HL-60/S4 treated with phorbol 12-myristate 13-acetate at 8.2 ng/mL for 4 days and 3 days (cell line): ENCODE measurements around the gene TMEM8B.

Source experiments
- in situ Hi-C: fragments of 300-500 bp; cut with MboI; formaldehyde crosslinking; loops from 2 replicates; pipeline ENCODE4 v1.15.0; 2022; ENCODE audit warnings: low sequenced_read_pairs

Gene TMEM8B, protein sequence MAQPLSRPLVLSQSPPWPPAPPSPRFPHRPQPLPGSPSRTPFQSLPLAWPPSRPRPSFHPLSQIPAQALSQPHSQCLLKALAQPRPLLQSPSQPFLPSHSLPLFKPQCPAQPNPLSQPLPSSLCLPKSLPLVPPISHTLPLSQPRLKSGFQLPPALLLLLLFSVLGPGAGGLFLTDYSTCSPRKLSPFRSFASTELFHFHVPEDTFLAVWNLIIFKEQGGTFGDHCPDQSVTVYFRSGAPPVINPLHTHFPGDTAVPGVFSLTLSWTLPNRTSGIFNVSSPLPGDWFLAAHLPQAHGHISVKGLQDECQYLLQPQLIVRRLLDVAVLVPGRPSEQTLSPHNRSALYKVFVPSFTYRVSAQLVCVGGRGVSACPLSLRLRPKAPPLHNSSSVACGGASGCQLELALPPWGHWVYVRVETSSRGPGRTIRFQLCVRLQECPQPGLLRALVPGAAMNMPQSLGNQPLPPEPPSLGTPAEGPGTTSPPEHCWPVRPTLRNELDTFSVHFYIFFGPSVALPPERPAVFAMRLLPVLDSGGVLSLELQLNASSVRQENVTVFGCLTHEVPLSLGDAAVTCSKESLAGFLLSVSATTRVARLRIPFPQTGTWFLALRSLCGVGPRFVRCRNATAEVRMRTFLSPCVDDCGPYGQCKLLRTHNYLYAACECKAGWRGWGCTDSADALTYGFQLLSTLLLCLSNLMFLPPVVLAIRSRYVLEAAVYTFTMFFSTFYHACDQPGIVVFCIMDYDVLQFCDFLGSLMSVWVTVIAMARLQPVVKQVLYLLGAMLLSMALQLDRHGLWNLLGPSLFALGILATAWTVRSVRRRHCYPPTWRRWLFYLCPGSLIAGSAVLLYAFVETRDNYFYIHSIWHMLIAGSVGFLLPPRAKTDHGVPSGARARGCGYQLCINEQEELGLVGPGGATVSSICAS

DNA sequence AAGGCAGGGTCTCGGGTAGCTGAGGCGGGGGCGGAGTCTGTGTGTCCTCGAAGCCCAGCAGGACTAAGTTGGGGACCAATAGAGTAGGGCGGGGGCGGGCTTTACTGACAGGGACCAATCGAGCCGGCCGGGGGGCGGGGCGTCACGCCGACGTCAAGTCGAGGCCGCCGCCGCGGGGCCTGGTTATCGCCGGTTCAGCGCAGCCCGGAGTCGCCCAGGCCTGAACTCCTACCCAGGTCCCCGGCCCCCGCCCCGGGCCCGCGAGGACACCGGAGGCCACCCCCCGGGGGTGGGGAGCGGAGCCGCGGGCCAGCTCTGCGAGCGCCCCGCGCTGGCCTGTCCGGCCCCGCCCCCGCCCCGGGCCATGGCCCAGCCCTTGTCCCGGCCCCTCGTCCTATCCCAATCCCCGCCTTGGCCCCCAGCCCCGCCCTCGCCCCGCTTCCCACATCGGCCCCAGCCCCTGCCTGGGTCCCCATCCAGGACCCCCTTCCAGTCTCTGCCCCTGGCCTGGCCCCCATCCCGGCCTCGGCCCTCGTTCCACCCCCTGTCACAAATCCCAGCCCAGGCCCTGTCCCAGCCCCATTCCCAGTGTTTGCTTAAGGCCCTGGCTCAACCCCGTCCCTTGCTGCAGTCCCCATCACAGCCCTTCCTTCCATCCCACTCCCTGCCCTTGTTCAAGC is at the start of gene TMEM8B:
Gene TMEM8B, plus strand, starts transcription at position 145 of the 680 bp plus-strand sequence. Its CDS starts 220 bp downstream, at position 365.
- in situ Hi-C loops: no loop called here

GRCh38 chr9:35781066-35781465 is 48.0 kb upstream of the TMEM8B start:
- in situ Hi-C loops: loop anchor here (10.0 to 25.0 kb wide), 2 partner anchors 56 to 106 kb away; no protein-coding TSS in a partner anchor

DNA sequence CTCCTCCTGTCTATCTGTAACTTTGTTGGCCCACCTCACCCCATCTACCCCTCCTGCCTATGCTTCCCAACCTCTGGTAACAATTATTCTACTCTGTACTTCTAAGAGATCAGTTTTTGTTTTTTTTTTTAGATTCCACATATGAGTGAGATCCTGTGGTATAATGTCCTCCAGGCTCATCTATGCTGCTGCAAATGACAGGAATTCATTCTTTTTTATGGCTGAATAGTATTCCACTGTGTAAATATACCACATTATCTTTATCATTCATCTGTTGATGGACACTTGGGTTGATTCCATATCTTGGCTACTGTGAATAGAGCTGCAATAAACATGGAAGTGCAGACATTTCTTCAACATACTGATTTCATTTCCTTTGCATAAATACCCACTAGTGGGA is 45.6 kb upstream of the TMEM8B start:
- in situ Hi-C loops: loop anchor here (10.0 to 25.0 kb wide), 2 partner anchors 59 to 104 kb away; no protein-coding TSS in a partner anchor

GRCh38 chr9:35789541-35789940 is 39.5 kb upstream of the TMEM8B start:
- in situ Hi-C loops: loop anchor here (10.0 to 25.0 kb wide), 2 partner anchors 65 to 98 kb away; no protein-coding TSS in a partner anchor

DNA sequence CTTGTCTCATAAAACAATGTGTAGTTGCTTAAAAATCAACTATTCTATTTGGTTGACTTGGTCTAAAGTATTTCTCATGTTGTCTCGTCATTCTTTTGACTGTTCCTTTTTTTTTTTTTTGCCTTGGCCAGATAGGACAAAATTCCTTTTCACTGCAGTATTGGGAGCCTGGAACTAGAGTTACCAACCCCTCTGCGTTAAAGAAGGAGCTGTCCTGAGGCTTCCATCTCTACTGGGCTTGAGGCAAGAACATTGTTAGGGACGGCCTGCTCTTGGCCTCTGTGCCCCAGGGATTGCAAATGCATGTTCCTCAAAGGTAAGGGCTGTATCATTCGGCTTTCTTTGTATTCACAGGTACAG is 39.0 kb upstream of the TMEM8B start:
- in situ Hi-C loops: loop anchor here (25.0 kb wide), 1 partner anchor 97 kb away; no protein-coding TSS in a partner anchor

DNA sequence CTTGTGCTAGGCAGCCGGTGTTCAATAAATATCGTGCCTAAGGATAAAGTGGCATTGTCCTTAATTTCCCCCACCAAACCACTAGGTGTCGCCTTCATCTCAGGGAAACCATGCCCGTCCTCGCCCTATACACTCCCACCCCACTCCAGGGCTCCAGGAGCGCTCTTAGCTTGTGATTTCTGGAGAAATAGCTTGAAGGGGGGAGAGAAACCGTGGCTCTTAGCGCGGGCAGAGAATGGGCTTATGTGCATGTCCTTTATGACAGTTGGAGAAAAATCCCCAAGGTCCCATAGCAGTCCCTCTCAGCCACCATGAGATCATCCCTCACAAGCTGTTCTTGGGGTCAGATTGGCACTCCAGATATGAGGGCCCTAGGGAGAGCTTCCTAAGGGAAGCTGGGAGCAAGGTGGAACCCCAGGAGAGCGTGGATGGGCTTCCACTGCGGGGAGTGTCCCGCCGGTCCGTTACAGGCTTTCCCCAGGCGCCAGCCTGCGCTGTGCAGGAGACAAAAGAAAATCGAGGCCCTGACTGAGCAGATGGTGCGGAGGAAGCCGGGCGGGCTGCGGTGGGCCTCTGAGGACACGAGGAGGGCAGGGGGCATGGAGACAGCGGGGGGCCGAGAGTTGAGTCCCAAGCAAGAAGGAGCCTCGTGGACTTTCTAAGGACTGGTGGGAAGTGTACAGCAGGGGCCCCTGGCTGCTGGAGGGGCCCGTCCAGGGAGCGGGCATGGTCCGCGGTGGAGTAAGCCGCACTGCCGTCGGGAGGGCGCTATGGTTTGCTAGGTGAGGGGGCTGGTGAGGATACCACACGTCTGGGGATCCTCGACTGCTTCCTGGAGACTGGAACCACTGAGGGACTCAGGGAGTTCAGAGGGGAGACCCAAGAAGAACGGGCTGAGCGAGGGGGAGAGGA is 38.4 kb upstream of the TMEM8B start:
- in situ Hi-C loops: loop anchor here (25.0 kb wide), 1 partner anchor 97 kb away; no protein-coding TSS in a partner anchor

GRCh38 chr9:35791297-35791921 is 37.6 kb upstream of the TMEM8B start, which contains the start of gene NPR2:
TSS of gene NPR2 (plus strand) at chr9:35791591. CDS start at chr9:35792409, 818 bp downstream.
- in situ Hi-C loops: loop anchor here (25.0 kb wide), 1 partner anchor 96 kb away; no protein-coding TSS in a partner anchor

GRCh38 chr9:35792024-35792813 is 36.8 kb upstream of the TMEM8B start:
- in situ Hi-C loops: loop anchor here (25.0 kb wide), 1 partner anchor 95 kb away; no protein-coding TSS in a partner anchor

DNA sequence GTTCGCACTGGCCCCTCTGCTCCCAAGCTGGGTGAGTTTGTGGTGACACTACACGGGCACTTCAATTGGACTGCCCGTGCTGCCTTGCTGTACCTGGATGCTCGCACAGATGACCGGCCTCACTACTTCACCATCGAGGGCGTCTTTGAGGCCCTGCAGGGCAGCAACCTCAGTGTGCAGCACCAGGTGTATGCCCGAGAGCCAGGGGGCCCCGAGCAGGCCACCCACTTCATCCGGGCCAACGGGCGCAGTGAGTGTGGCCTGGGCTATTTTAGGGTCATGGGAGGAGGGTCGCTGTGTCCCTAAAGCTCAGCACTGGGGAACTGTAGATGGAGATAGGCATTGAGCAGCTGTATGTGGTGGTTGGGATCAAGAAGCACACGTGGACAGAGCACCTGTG is 36.2 kb upstream of the TMEM8B start:
- in situ Hi-C loops: loop anchor here (25.0 kb wide), 1 partner anchor 94 kb away; no protein-coding TSS in a partner anchor

DNA sequence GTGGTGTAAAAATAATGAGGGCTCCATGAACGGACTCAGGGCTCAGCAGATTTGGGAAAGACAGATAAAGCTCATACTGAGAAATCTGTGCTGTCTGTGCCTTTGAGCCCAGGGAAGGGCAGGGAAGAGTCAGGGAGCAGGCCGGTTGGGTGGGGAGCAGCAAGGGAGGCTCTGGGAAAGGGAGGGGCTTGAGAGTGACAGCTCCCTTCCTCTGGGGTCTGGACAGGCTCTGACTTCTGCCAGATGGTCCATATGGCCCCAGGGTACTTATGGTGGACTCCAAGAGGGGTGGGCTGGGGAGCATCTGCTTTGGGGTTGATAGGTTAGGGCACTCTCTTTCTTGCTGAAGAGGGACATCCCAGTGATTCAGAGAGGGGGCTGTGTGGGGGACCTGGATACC is 35.6 kb upstream of the TMEM8B start:
- in situ Hi-C loops: loop anchor here (25.0 kb wide), 1 partner anchor 94 kb away; no protein-coding TSS in a partner anchor

DNA sequence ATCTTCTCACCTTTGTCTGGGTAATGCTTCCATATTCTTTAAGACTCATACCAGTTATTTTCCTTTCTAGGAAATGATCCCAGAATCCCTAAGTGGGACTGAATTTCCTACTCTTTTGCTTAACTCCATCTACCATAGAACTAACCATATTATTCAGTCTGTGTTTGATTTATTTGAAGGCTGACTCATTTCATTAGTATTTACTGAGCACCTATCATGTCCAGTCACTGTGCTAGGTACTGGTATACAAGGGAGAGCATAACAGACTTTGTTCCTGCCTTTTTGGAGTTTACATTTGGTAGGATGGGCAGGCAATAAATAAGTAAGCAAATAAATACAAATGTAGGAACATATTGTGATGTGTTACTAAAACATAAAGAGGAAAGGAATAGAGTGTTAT is 33.3 kb upstream of the TMEM8B start:
- in situ Hi-C loops: loop anchor here (25.0 kb wide), 1 partner anchor 92 kb away; no protein-coding TSS in a partner anchor

DNA sequence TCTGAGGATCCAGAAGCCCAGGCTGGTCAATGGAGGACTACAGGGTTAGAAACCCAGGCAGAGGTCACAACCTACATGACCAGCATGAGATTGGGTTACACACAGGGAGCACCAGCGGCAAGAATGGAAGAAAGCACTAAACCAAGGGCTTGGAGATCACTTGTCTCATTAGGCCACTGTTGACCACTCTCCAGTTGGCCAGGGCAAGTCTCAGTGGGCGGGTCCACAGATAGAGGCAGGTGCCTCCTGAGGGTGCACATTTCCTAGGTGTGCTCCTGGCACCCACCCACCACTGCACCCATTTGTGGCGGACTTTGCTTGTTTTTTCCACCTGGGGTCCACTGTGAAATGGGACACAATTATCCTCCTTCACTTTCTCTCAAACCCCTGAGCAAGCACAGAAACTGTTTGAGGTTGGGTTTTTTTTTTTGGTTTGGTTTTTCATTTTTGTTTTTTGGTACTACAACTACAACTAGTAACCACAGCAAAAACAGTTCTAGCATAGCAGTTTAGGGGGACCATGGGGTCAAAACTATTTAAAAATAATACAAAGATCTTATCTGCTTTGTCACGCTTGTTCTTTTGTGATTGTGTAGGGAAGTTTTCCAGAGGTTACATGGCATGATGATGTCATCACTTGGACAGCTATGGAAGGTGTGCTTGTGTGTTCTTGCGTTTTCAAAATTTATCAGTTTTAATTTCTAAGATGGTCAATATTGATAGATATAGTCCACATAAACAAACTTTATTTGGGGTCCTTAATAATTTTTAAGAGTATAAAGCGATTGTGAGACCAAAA is 31.5 kb upstream of the TMEM8B start:
- in situ Hi-C loops: loop anchor here (25.0 kb wide), 1 partner anchor 90 kb away; no protein-coding TSS in a partner anchor

GRCh38 chr9:35798658-35799374 is 30.2 kb upstream of the TMEM8B start:
- in situ Hi-C loops: loop anchor here (25.0 kb wide), 1 partner anchor 88 kb away; no protein-coding TSS in a partner anchor

DNA sequence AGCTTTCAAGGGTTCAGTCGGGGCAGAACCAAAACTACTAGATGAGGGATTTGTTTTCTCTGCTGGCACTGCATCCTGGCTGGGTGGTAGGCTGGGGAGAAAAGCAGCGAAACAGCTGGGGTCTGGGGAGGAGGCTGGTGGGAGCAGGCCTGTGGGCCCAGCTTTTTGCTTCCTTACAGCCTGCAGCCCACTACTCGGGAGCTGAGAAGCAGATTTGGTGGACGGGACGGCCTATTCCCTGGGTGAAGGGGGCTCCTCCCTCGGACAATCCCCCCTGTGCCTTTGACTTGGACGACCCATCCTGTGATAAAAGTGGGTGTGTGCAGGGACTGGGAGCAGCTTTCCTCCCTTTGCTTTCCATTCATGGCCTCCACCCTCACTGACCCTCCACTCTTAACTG is 28.5 kb upstream of the TMEM8B start:
- in situ Hi-C loops: no loop called here

DNA sequence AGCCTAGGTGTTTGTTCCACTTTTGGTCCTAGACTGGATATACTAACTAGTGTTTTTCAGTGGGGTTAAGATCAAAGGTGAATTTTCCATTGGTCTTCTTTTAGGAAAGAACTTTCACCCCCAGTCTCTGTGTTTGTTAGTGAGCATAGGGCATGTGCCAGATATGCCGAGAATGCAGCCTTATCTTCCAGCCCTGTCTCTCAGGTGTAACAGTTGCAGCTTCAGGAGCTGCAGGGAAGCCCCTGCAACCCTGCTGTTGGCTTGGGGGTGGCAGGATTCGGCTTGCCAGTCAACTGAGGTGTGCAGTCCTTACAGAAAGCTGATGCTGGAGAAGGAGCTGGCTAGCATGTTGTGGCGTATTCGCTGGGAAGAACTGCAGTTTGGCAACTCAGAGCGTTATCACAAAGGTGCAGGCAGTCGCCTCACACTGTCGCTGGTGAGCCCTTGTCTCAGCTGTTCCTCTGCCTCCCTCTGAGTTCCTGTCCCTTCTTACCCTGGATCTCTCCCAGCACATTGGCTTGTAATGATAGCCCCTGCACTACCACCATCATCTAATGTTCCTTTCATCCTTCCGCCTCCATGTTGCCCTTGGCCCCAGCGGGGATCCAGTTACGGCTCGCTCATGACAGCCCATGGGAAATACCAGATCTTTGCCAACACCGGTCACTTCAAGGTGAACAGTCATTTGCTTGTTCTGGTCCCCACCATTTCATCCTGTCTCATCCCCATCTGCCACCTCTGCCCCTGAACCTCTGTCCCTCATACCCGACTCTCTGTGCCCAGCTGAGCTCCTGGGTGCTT is 27.5 kb upstream of the TMEM8B start:
- in situ Hi-C loops: no loop called here

DNA sequence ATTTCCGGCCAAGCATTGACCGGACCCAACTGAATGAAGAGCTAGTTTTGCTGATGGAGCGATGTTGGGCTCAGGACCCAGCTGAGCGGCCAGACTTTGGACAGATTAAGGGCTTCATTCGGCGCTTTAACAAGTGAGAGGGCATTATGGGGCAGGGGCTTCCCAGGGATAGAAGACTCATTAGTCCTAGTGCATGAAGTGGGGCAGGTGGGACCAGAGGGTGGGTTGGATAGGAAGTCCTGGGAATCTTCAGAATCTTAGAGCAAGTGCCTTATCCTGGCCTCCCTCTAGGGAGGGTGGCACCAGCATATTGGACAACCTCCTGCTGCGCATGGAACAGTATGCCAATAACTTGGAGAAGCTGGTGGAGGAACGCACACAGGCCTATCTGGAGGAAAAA is 22.9 kb upstream of the TMEM8B start:
- in situ Hi-C loops: no loop called here
